Activated CD8-positive, alpha-beta memory T cell treated with anti-CD3 and anti-CD28 coated beads for 4 hours (primary cell): Measurements from ENCODE around the gene XRCC6.
"Not testable (repeated sequence)": the region's sequence is repeated elsewhere in the genome, so short reads cannot be mapped to it uniquely, and the experiment has no call there.

Experiments
- DNase-seq, 2 donors: peaks; one replicate each; pipeline ENCODE4 v3.0.0-alpha.2; 2020; ENCODE audit warnings: low read depth in 2 of 2

The XRCC6 gene

GRCh38 chr22:41686890-41687289, 65.8 kb downstream of the XRCC6 start:
- not testable (repeated sequence) for DNase-seq

DNA sequence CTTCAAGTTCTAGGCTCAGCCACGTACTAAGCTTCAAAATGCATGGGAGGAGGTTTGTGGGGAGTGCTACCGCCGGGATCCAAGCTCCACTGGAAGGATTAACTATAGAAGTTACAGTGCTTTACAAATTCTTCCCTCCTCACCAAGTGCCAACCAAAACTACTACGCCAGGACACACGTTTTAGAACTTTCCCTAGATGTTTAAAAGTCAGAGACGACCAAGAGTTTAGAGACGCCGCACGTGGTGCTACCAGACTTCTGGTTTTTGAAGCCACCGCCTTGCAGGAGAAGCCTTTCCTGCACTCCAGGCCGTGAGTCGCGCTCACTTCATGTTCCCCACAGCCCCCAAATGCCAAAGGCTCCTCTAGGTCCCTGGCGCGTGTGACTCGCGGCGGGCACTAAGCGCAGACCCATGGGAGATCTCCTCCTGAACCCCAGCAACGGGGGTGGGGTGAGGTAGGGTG, 66.8 kb downstream of the XRCC6 start:
- no peak for DNase-seq

- peak; percentile 83 to 86 for DNase-seq
These were observed 67.5 kb downstream of the XRCC6 start, which contains the start of gene SNU13 for GRCh38 chr22:41688365-41689211. TSS of gene SNU13 (minus strand) at chr22:41688867. CDS start at chr22:41688796, 71 bp downstream.

GRCh38 chr22:41690476-41690875, 69.4 kb downstream of the XRCC6 start:
- DNase-seq, result no peak

DNA sequence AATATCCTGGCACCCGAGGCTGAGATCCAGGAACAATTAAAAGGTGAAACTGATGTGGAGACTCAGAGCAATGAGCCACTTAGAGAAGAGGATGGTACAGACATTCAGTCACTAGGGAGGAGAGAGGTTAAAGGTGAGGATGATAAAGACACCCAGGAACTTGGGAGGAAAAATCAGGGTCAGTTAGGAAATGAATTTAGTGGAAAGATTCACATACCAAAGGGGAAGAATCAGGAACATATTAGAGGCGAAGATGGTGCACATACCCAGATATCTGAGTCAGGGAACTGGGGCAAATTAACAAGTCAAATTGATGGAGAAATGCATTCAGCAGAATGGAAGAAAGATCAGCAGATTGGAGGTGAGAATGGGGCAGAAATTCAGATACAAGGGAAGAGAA, 74.1 kb downstream of the XRCC6 start:
- DNase-seq, result no peak

DNA sequence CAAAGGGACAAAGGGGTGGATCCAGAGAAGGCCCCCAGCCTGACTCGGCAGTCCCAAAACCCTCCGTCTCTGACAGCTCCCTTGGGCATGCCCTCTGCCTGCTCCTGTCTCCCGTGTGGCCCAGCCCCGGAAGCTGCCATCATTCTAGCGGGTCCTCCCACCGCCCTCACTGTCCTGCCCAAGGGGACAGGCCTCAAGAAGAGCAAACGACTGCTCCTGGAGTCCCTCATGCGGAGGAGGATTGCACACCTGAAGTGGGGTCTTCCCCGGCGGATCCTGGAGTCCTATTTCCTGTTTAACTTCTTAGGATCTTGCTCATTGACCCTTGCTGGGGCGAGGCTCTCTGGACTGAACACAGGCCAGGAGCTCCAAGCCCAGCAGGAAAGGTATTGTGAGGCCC, 75.6 kb downstream of the XRCC6 start:
- no peak for DNase-seq

DNA sequence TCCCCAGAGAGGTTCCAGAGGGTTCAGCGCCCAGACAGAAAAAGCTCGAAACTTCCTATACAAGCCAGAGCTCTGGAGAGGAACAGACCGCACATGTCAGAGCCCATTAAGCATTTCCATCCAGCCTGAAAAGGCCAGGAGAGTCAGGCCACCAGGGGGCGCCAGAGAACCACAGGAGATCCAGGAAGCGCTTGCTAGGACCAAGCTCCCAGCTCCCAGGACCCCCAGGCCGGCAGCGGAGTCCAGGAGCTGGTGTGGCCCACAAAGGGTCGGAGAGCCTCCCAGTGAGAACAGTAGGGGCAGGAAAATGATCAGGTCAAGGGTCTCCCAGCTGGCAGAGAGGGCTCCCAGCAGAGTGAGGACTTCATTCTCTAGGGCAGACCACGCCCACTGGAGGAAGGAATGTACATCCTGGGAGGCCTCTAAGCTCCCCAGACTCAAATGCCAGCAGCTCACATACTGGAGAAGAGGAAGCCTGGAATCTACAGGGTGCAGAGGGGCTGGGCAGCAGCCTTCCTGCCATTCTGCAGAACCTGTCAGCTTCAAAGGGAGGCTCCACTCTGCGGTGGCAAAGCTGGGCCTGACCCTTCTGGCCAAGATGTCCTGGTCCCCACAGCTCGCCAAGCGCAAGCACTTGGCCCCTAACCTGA, 76.2 kb downstream of the XRCC6 start:
- DNase-seq, result peak; percentile 85

DNA sequence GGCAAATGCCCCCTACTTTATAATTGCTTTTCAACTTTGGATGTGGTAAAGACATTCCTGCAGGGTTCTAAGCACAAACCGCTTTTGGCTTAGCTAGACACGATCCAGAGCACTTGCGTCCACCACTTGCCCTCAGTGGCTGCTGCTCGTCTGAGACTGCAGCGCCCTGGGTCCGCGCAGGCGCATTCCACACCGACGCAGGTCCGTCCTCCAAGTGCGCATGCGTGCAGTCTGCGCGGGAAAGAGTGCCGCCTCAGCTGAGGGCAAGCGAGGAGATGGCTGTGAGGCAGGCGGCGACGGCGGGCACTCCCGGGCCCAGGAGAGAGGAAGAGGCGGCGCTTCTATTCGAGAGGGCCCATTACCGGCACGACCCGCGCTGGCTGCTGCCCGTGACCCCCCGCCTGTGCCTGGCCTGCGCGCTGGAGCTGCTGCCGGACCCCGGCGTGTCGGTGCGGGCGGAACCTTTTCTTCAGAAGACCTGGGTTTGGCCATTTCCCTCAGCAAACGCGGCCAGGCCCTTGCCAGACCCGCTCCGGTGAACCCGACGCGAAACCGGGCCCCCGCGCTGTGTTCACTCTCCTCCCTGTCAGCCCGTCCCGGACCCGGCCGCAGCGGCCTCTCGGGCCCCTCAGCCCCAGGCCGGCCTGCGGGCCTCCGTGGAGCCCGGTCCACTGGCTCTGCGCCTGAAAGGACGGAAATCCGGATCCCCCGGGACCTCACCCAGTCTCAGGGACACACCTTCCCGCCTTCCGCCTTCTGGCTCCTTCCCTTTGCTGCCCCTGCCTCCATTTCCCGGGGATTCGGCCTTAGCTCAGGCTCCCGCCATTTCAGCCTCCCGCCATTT, 78.4 kb downstream of the XRCC6 start, which contains the start of gene MEI1:
Gene MEI1, plus strand, starts transcription at position 240 of the 844 bp plus-strand sequence. Its CDS starts 36 bp downstream, at position 276.
- peak; percentile 76 to 78 for DNase-seq

GRCh38 chr22:41700108-41700364, 78.9 kb downstream of the XRCC6 start:
- no peak for DNase-seq

DNA sequence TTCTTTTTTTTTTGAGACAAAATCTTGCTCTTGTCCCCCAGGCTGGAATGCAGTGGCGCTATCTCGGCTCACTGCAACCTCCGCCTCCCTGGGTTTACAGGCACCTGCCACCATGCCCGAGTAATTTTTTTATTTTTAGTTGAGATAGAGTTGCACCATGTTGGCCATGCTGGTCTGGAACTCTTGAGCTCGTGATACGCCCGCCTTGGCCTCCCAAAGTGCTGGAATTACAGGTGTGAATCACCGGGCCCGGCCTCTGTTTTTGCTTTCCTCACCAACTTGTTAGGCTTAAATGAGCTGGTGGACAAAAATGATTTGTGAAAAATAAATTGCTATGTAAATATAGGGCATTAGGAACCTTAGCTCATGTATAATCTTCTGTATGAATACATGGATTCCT, 81.7 kb downstream of the XRCC6 start:
- DNase-seq, result no peak

GRCh38 chr22:41709341-41709740, 88.2 kb downstream of the XRCC6 start:
- DNase-seq, result no peak

- no peak for DNase-seq
These were observed 91.9 kb downstream of the XRCC6 start for GRCh38 chr22:41713004-41713403.
